B cell (primary cell): Measurements from ENCODE around the gene IRGC. TPM values are rescaled to one million over a fixed set of nuclear protein-coding genes. Genes with fewer than 3 reads are reported as not detected.

ENCODE experiments used
- ATAC-seq: fragments of 200-7000 bp; cut with Tn5 transposase; one replicate; pipeline ENCODE4 v1.10.0; 2021; ENCODE audit warnings: low read depth, mild to moderate bottlenecking, moderate number of reproducible peaks, moderate library complexity
- CTCF ChIA-PET: fragments of 350-600 bp; sonication (Branson Sonifier 250); formaldehyde crosslinking; loops from one replicate; lab custom pipeline; 2021; ENCODE audit warnings: antibody characterized with exemption, inconsistent platforms; lab: Charles Lee
- POLR2A ChIA-PET: fragments of 350-600 bp; sonication (Branson Sonifier 250); formaldehyde crosslinking; loops from one replicate; lab custom pipeline; 2021; ENCODE audit warnings: antibody characterized with exemption; lab: Charles Lee
- DNase-seq: peaks from one replicate; pipeline ENCODE4 v3.0.0; 2013
- H2AFZ ChIP-seq: 2 replicates; pipeline ENCODE4 v1.6.1; 2012; ENCODE audit warnings: mild to moderate bottlenecking, low read depth, low read length; ENCODE audit not compliant: insufficient read depth, poor library complexity, severe bottlenecking
- H3K27ac ChIP-seq, 2 donors: 1 replicate in 1 of 2; 2 replicates in 1 of 2; pipeline ENCODE4 v1.5.1; 2012 to 2013; ENCODE audit warnings: low read length in 2 of 2, mild to moderate bottlenecking in 2 of 2, moderate library complexity in 1 of 2
- H3K27me3 ChIP-seq, 4 experiments: fragments of 200-600 bp in 1 of 4; sonication (generic) in 1 of 4; replicated peaks in 1 of 4; 1 replicate in 2 of 4; 2 replicates in 2 of 4; pipeline versions ENCODE4 v1.6.1 to v1.7.0; 2013 to 2016; ENCODE audit warnings: low read length in 3 of 4, mild to moderate bottlenecking in 2 of 4, mixed read lengths in 1 of 4, moderate library complexity in 1 of 4; ENCODE audit not compliant: insufficient read depth in 4 of 4, control insufficient read depth in 3 of 4; ENCODE audit errors: control extremely low read depth in 1 of 4
- H3K36me3 ChIP-seq, 2 experiments: replicated peaks in 1 of 2; 1 replicate in 1 of 2; 2 replicates in 1 of 2; pipeline versions ENCODE4 v1.6.1 to v1.7.1; 2013; ENCODE audit warnings: low read length in 1 of 2; ENCODE audit not compliant: insufficient read depth in 2 of 2, control insufficient read depth in 1 of 2; ENCODE audit errors: control extremely low read depth in 1 of 2, extremely low read depth in 1 of 2
- H3K4me1 ChIP-seq, 2 donors: fragments of 200-600 bp in 1 of 2; sonication (generic) in 1 of 2; 1 replicate in 1 of 2; 2 replicates in 1 of 2; pipeline versions ENCODE4 v1.5.1 to v1.6.1; 2013 to 2017; ENCODE audit warnings: low read length in 2 of 2; ENCODE audit not compliant: control insufficient read depth in 2 of 2, insufficient read depth in 2 of 2
- H3K4me2 ChIP-seq: replicated peaks from 2 replicates; pipeline ENCODE3; 2012; ENCODE audit warnings: mild to moderate bottlenecking, low read depth, low read length; ENCODE audit not compliant: poor library complexity, severe bottlenecking
- H3K4me3 ChIP-seq, 5 experiments: fragments of 200-600 bp in 1 of 5; sonication (generic) in 1 of 5; 1 replicate in 3 of 5; 2 replicates in 2 of 5; pipeline versions ENCODE4 v1.5.1 to v1.7.0; 2011 to 2016; ENCODE audit warnings: low read length in 4 of 5, mild to moderate bottlenecking in 4 of 5, low read depth in 2 of 5, control low read depth in 1 of 5, moderate library complexity in 1 of 5; ENCODE audit not compliant: insufficient read depth in 1 of 5; ENCODE audit errors: control extremely low read depth in 1 of 5, extremely low read depth in 1 of 5
- H3K79me2 ChIP-seq: fragments of 200-600 bp; sonication (generic); one replicate; pipeline ENCODE4 v1.6.0; 2016; ENCODE audit warnings: low read length; ENCODE audit not compliant: control insufficient read depth, insufficient read depth
- H3K9ac ChIP-seq: fragments of 200-600 bp; sonication (generic); 2 replicates; pipeline ENCODE4 v1.6.1; 2017; ENCODE audit warnings: mild to moderate bottlenecking, low read length, moderate library complexity
- H3K9me3 ChIP-seq, 3 donors: one replicate each; pipeline versions ENCODE4 v1.6.1 to v1.7.1; 2013; ENCODE audit warnings: low read length in 2 of 3; ENCODE audit not compliant: control insufficient read depth in 2 of 3, insufficient read depth in 1 of 3; ENCODE audit errors: control extremely low read depth in 1 of 3
- H4K20me1 ChIP-seq: 2 replicates; pipeline ENCODE4 v1.6.0; 2012; ENCODE audit warnings: mild to moderate bottlenecking, low read length; ENCODE audit not compliant: insufficient read depth, control insufficient read depth, poor library complexity, severe bottlenecking
- H3K27ac Mint-ChIP-seq: one replicate; pipeline ENCODE4 v1.8.0; 2021; ENCODE audit warnings: mixed read lengths
- H3K27me3 Mint-ChIP-seq: one replicate; pipeline ENCODE4 v1.8.0; 2021; ENCODE audit warnings: mixed read lengths
- H3K4me1 Mint-ChIP-seq: one replicate; pipeline ENCODE4 v1.8.0; 2021; ENCODE audit warnings: mixed read lengths
- H3K4me3 Mint-ChIP-seq: one replicate; pipeline ENCODE4 v1.8.0; 2021; ENCODE audit warnings: mixed read lengths
- H3K9me3 Mint-ChIP-seq: one replicate; pipeline ENCODE4 v1.8.0; 2022; ENCODE audit warnings: mixed read lengths; ENCODE audit not compliant: insufficient read depth
- EZH2 ChIP-seq: IDR thresholded peaks from 2 replicates; pipeline ENCODE4 v1.6.1; 2012; ENCODE audit warnings: borderline replicate concordance, low read depth, mild to moderate bottlenecking, moderate library complexity, low read length; ENCODE audit not compliant: insufficient read depth, poor library complexity, severe bottlenecking
- WGBS: methylation state at CpG from one replicate; pipeline ENCODE4 v1.1.5; 2013; ENCODE audit warnings: missing lambda C conversion rate; ENCODE audit not compliant: insufficient coverage; 5-methylcytosine and 5-hydroxymethylcytosine counted together
- intact Hi-C: fragments of 100-400 bp; cut with micrococcal nuclease; formaldehyde crosslinking; loops from one replicate; pipeline ENCODE4 v1.10.0; 2022
- polyA plus RNA-seq: library from polyadenylated mRNA; depleted of rRNA; stranded (reverse); fragments of >200 nt; gene quantifications from 2 replicates; pipeline ENCODE4 v1.2.3, GENCODE V29; 2012
- total RNA-seq, 2 donors: library from RNA; stranded (reverse); fragments of 120-200 nt in 1 of 2; gene quantifications; 1 replicate in 1 of 2; 2 replicates in 1 of 2; pipeline versions ENCODE4 v1.2.3 to v1.2.4, GENCODE V29; 2013 to 2022
- TF ChIP-seq, protein P1 (sequence below): fragments of 200-600 bp; IDR thresholded peaks from one replicate; pipeline ENCODE4 v1.8.0; 2022; ENCODE audit warnings: antibody characterized with exemption, mild to moderate bottlenecking

The IRGC gene
- total and polyA plus RNA-seq, 2 donors (not counting 1 experiment from before 2014, with no cell fraction given), result not detected

DNA sequence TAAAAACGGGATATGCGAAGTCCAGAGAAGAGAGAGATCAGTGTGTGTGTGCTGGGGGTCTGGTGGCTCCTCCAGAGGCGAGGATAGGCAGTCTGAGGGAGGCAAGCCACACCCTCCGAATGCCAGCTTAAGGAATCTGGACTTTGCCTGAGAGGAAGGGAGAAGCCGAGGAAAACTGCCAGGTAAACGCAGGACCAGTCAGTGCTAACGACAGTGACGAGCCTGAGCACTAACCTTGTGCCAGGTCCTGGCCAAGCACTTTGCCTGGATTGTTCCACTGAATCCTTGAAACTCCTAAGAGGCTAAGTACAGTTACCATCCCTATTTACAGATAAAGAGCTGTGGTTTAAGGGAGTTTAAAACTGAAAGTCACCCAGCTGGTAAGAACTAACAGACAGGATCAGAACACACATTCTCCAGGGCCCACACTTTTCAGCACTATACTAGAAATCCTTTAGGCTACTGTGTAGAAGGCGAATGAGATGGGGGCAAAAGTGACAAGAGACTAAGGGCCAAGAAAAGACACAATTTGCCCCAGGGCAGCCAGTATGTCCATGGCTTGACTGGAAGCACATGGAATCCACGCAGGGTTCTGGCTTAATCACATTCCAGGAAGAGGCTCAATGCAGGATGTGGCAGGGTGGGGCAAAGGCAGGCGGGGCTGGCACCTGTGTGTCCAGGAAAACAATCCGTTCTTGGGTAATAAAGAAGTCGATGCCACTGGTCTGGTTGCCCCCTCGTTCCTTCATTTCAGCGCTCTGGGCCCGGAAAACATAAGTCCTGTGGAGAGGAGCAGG is 23.8 kb downstream of the IRGC start:
- ChIA-PET POLR2A (no interaction called here), CTCF (interaction anchor here (1.7 to 10.4 kb wide), 2 partner anchors 41 to 70 kb away, joined by 5 to 237 read pairs; partner anchors contain the start of gene KCNN4)
- peaks cover 2 to 96% of the 10 kb centered on the region in 2 experiments for H3K36me3 ChIP-seq
- H3K27me3 ChIP-seq, result no peaks in the 10 kb centered on the region
- H3K4me2 ChIP-seq, result no peak overlapping the region
- no peak overlapping the region for H3K4me3 ChIP-seq
- intact Hi-C loops, result no loop called here
- H4K20me1 ChIP-seq, result no peaks in the 10 kb centered on the region
- H2AFZ ChIP-seq, result no peak overlapping the region
- H3K9me3 ChIP-seq, result no peaks in the 10 kb centered on the region
- ATAC-seq, result no peak
- Mint-ChIP-seq H3K9me3 (no peaks in the 10 kb centered on the region), H3K4me3 (no peak overlapping the region), H3K27ac (no peak overlapping the region), H3K27me3 (no peaks in the 10 kb centered on the region), H3K4me1 (peaks cover 4% of the 10 kb centered on the region)
- no peak overlapping the region for H3K27ac ChIP-seq
- 98% methylated on average over 13 of the region's 16 CpGs for WGBS
- H3K79me2 ChIP-seq, result no peaks in the 10 kb centered on the region
- no peak for TF ChIP-seq EZH2
- TF ChIP-seq, protein P1, sequence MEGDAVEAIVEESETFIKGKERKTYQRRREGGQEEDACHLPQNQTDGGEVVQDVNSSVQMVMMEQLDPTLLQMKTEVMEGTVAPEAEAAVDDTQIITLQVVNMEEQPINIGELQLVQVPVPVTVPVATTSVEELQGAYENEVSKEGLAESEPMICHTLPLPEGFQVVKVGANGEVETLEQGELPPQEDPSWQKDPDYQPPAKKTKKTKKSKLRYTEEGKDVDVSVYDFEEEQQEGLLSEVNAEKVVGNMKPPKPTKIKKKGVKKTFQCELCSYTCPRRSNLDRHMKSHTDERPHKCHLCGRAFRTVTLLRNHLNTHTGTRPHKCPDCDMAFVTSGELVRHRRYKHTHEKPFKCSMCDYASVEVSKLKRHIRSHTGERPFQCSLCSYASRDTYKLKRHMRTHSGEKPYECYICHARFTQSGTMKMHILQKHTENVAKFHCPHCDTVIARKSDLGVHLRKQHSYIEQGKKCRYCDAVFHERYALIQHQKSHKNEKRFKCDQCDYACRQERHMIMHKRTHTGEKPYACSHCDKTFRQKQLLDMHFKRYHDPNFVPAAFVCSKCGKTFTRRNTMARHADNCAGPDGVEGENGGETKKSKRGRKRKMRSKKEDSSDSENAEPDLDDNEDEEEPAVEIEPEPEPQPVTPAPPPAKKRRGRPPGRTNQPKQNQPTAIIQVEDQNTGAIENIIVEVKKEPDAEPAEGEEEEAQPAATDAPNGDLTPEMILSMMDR, result no peak
- no peak for DNase-seq
- no peak overlapping the region for H3K9ac ChIP-seq
- peaks cover under 1 to 2% of the 10 kb centered on the region in 2 donors for H3K4me1 ChIP-seq
